B cell (primary cell): ENCODE data around the gene SREK1. TPM values are rescaled to one million over a fixed set of nuclear protein-coding genes. Genes with fewer than 3 reads are reported as not detected.
"Not testable (repeated sequence)": the region's sequence is repeated elsewhere in the genome, so short reads cannot be mapped to it uniquely, and the experiment has no call there.

ENCODE experiments used
- ATAC-seq: fragments of 200-7000 bp; cut with Tn5 transposase; one replicate; pipeline ENCODE4 v1.10.0; 2021; ENCODE audit warnings: low read depth, mild to moderate bottlenecking, moderate number of reproducible peaks, moderate library complexity
- CTCF ChIA-PET: fragments of 350-600 bp; sonication (Branson Sonifier 250); formaldehyde crosslinking; loops from one replicate; lab custom pipeline; 2021; ENCODE audit warnings: antibody characterized with exemption, inconsistent platforms; lab: Charles Lee
- POLR2A ChIA-PET: fragments of 350-600 bp; sonication (Branson Sonifier 250); formaldehyde crosslinking; loops from one replicate; lab custom pipeline; 2021; ENCODE audit warnings: antibody characterized with exemption; lab: Charles Lee
- DNase-seq: peaks from one replicate; pipeline ENCODE4 v3.0.0; 2013
- H2AFZ ChIP-seq: 2 replicates; pipeline ENCODE4 v1.6.1; 2012; ENCODE audit warnings: mild to moderate bottlenecking, low read depth, low read length; ENCODE audit not compliant: insufficient read depth, poor library complexity, severe bottlenecking
- H3K27ac ChIP-seq, 2 donors: 1 replicate in 1 of 2; 2 replicates in 1 of 2; pipeline ENCODE4 v1.5.1; 2012 to 2013; ENCODE audit warnings: low read length in 2 of 2, mild to moderate bottlenecking in 2 of 2, moderate library complexity in 1 of 2
- H3K27me3 ChIP-seq, 4 experiments: fragments of 200-600 bp in 1 of 4; sonication (generic) in 1 of 4; replicated peaks in 1 of 4; 1 replicate in 2 of 4; 2 replicates in 2 of 4; pipeline versions ENCODE4 v1.6.1 to v1.7.0; 2013 to 2016; ENCODE audit warnings: low read length in 3 of 4, mild to moderate bottlenecking in 2 of 4, mixed read lengths in 1 of 4, moderate library complexity in 1 of 4; ENCODE audit not compliant: insufficient read depth in 4 of 4, control insufficient read depth in 3 of 4; ENCODE audit errors: control extremely low read depth in 1 of 4
- H3K36me3 ChIP-seq, 2 experiments: replicated peaks in 1 of 2; 1 replicate in 1 of 2; 2 replicates in 1 of 2; pipeline versions ENCODE4 v1.6.1 to v1.7.1; 2013; ENCODE audit warnings: low read length in 1 of 2; ENCODE audit not compliant: insufficient read depth in 2 of 2, control insufficient read depth in 1 of 2; ENCODE audit errors: control extremely low read depth in 1 of 2, extremely low read depth in 1 of 2
- H3K4me1 ChIP-seq, 2 donors: fragments of 200-600 bp in 1 of 2; sonication (generic) in 1 of 2; 1 replicate in 1 of 2; 2 replicates in 1 of 2; pipeline versions ENCODE4 v1.5.1 to v1.6.1; 2013 to 2017; ENCODE audit warnings: low read length in 2 of 2; ENCODE audit not compliant: control insufficient read depth in 2 of 2, insufficient read depth in 2 of 2
- H3K4me2 ChIP-seq: replicated peaks from 2 replicates; pipeline ENCODE3; 2012; ENCODE audit warnings: mild to moderate bottlenecking, low read depth, low read length; ENCODE audit not compliant: poor library complexity, severe bottlenecking
- H3K4me3 ChIP-seq, 5 experiments: fragments of 200-600 bp in 1 of 5; sonication (generic) in 1 of 5; 1 replicate in 3 of 5; 2 replicates in 2 of 5; pipeline versions ENCODE4 v1.5.1 to v1.7.0; 2011 to 2016; ENCODE audit warnings: low read length in 4 of 5, mild to moderate bottlenecking in 4 of 5, low read depth in 2 of 5, control low read depth in 1 of 5, moderate library complexity in 1 of 5; ENCODE audit not compliant: insufficient read depth in 1 of 5; ENCODE audit errors: control extremely low read depth in 1 of 5, extremely low read depth in 1 of 5
- H3K79me2 ChIP-seq: fragments of 200-600 bp; sonication (generic); one replicate; pipeline ENCODE4 v1.6.0; 2016; ENCODE audit warnings: low read length; ENCODE audit not compliant: control insufficient read depth, insufficient read depth
- H3K9ac ChIP-seq: fragments of 200-600 bp; sonication (generic); 2 replicates; pipeline ENCODE4 v1.6.1; 2017; ENCODE audit warnings: mild to moderate bottlenecking, low read length, moderate library complexity
- H3K9me3 ChIP-seq, 3 donors: one replicate each; pipeline versions ENCODE4 v1.6.1 to v1.7.1; 2013; ENCODE audit warnings: low read length in 2 of 3; ENCODE audit not compliant: control insufficient read depth in 2 of 3, insufficient read depth in 1 of 3; ENCODE audit errors: control extremely low read depth in 1 of 3
- H4K20me1 ChIP-seq: 2 replicates; pipeline ENCODE4 v1.6.0; 2012; ENCODE audit warnings: mild to moderate bottlenecking, low read length; ENCODE audit not compliant: insufficient read depth, control insufficient read depth, poor library complexity, severe bottlenecking
- H3K27ac Mint-ChIP-seq: one replicate; pipeline ENCODE4 v1.8.0; 2021; ENCODE audit warnings: mixed read lengths
- H3K27me3 Mint-ChIP-seq: one replicate; pipeline ENCODE4 v1.8.0; 2021; ENCODE audit warnings: mixed read lengths
- H3K4me1 Mint-ChIP-seq: one replicate; pipeline ENCODE4 v1.8.0; 2021; ENCODE audit warnings: mixed read lengths
- H3K4me3 Mint-ChIP-seq: one replicate; pipeline ENCODE4 v1.8.0; 2021; ENCODE audit warnings: mixed read lengths
- H3K9me3 Mint-ChIP-seq: one replicate; pipeline ENCODE4 v1.8.0; 2022; ENCODE audit warnings: mixed read lengths; ENCODE audit not compliant: insufficient read depth
- CTCF ChIP-seq: fragments of 200-600 bp; IDR thresholded peaks from one replicate; pipeline ENCODE4 v1.8.0; 2022; ENCODE audit warnings: antibody characterized with exemption, mild to moderate bottlenecking
- EZH2 ChIP-seq: IDR thresholded peaks from 2 replicates; pipeline ENCODE4 v1.6.1; 2012; ENCODE audit warnings: borderline replicate concordance, low read depth, mild to moderate bottlenecking, moderate library complexity, low read length; ENCODE audit not compliant: insufficient read depth, poor library complexity, severe bottlenecking
- WGBS: methylation state at CpG from one replicate; pipeline ENCODE4 v1.1.5; 2013; ENCODE audit warnings: missing lambda C conversion rate; ENCODE audit not compliant: insufficient coverage; 5-methylcytosine and 5-hydroxymethylcytosine counted together
- intact Hi-C: fragments of 100-400 bp; cut with micrococcal nuclease; formaldehyde crosslinking; loops from one replicate; pipeline ENCODE4 v1.10.0; 2022
- polyA plus RNA-seq: library from polyadenylated mRNA; depleted of rRNA; stranded (reverse); fragments of >200 nt; gene quantifications from 2 replicates; pipeline ENCODE4 v1.2.3, GENCODE V29; 2012
- total RNA-seq, 2 donors: library from RNA; stranded (reverse); fragments of 120-200 nt in 1 of 2; gene quantifications; 1 replicate in 1 of 2; 2 replicates in 1 of 2; pipeline versions ENCODE4 v1.2.3 to v1.2.4, GENCODE V29; 2013 to 2022

The SREK1 gene
- total and polyA plus RNA-seq, 2 donors (not counting 1 experiment from before 2014, with no cell fraction given), result 24.1 to 117 TPM

DNA sequence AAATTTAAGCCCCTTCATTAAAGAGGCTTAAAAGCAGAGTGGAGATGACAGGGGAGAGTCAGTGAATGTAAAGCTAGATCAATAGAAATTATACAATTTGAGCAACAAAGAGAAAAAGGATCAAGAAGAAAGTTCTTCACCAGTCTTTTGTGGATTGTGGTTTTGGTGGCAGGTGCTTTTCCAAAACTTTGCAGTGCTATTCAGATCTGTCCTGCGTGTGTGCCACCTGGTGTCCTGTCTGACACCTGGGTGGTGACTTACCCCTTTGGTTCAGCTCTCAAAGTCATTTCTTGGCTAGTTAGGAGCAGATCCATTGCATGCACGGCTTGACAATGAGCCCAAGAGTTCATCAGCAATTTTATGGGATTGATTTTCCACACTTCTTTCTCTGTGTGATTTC is 69.4 kb downstream of the SREK1 start:
- 70% methylated on average over 2 of the region's 2 CpGs for WGBS
- DNase-seq, result no peak
- Histone ChIP-seq H3K36me3 (no peaks in the 10 kb centered on the region), H3K79me2 (no peaks in the 10 kb centered on the region), H4K20me1 (no peaks in the 10 kb centered on the region), H3K4me2 (no peak overlapping the region), H3K4me1 (no peaks in the 10 kb centered on the region), H3K9ac (no peak overlapping the region), H3K27ac (no peak overlapping the region), H3K27me3 (no peaks in the 10 kb centered on the region), H3K4me3 (no peak overlapping the region), H2AFZ (no peak overlapping the region), H3K9me3 (no peaks in the 10 kb centered on the region)
- Mint-ChIP-seq H3K9me3 (peaks cover 3% of the 10 kb centered on the region), H3K4me1 (no peaks in the 10 kb centered on the region), H3K27ac (no peak overlapping the region), H3K4me3 (no peak overlapping the region), H3K27me3 (no peaks in the 10 kb centered on the region)
- no peak for ATAC-seq
- POLR2A ChIA-PET, result no interaction called here
- CTCF ChIA-PET, result no interaction called here
- intact Hi-C loops, result no loop called here
- TF ChIP-seq CTCF, result no peak
- no peak for TF ChIP-seq EZH2

- ATAC-seq, result no peak
- no peak for TF ChIP-seq EZH2
- TF ChIP-seq CTCF, result no peak
- ChIA-PET CTCF (no interaction called here), POLR2A (no interaction called here)
- DNase-seq, result no peak
- Histone ChIP-seq H3K9ac (no peak overlapping the region), H3K9me3 (no peaks in the 10 kb centered on the region), H3K36me3 (no peaks in the 10 kb centered on the region), H3K79me2 (no peaks in the 10 kb centered on the region), H3K27me3 (no peaks in the 10 kb centered on the region), H3K27ac (no peak overlapping the region), H3K4me1 (no peaks in the 10 kb centered on the region), H4K20me1 (no peaks in the 10 kb centered on the region), H3K4me3 (no peak overlapping the region), H3K4me2 (no peak overlapping the region), H2AFZ (no peak overlapping the region)
- Mint-ChIP-seq H3K4me3 (no peak overlapping the region), H3K4me1 (no peaks in the 10 kb centered on the region), H3K27me3 (no peaks in the 10 kb centered on the region), H3K9me3 (peaks cover 6% of the 10 kb centered on the region), H3K27ac (no peak overlapping the region)
- intact Hi-C loops, result no loop called here
- WGBS, result 90% methylated on average over 4 of the region's 5 CpGs
These were observed 78.4 kb downstream of the SREK1 start for GRCh38 chr5:66222455-66222854.

DNA sequence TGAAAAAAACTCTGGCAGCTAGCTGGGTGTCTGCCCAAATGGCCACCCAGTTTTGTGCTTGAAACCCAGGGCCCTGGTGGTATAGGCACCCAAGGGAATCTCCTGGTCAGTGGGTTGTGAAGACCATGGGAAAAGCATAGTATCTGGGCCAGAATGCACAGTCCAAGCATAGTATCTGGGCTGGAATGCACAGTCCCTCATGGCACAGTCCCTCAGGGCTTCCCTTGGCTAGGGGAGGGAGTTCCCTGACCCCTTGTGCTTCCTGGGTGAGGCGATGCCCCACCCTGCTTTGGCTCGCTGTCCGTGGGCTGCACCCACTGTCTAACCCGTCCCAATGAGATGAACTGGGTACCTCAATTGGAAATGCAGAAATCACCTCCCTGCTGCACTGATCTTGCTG is 78.8 kb downstream of the SREK1 start:
- H3K9me3 Mint-ChIP-seq, ATAC-seq: not testable (repeated sequence)

More for the DNA sequence above, 78.8 kb downstream of the SREK1 start:
- H3K4me1 Mint-ChIP-seq, H4K20me1 ChIP-seq, H3K4me3 Mint-ChIP-seq, H3K4me3 ChIP-seq, POLR2A ChIA-PET, H3K4me1 ChIP-seq, H3K9ac ChIP-seq, H3K4me2 ChIP-seq, H3K9me3 ChIP-seq, H3K36me3 ChIP-seq, CTCF ChIA-PET, intact Hi-C loops, H3K27ac Mint-ChIP-seq, H3K27me3 ChIP-seq, DNase-seq, H3K79me2 ChIP-seq, H2AFZ ChIP-seq, H3K27ac ChIP-seq, H3K27me3 Mint-ChIP-seq: not testable (repeated sequence)
- WGBS, result 100% methylated on average over 2 of the region's 4 CpGs
